IMR-90 (cell line): Measurements from ENCODE around the gene QKI. TPM values are rescaled to one million over a fixed set of nuclear protein-coding genes. Genes with fewer than 3 reads are reported as not detected.

Source experiments
- ATAC-seq: fragments of 200-7000 bp; cut with Tn5 transposase; 2 replicates; pipeline ENCODE4 v1.9.1; 2020; ENCODE audit warnings: low read depth, mild to moderate bottlenecking, moderate library complexity
- BruUV-seq: library from RNA; stranded (reverse); fragments of 400-500 nt; replicated peaks from 2 replicates; lab custom pipeline; 2021; lab: Mats Ljungman, UMichigan
- CTCF ChIA-PET: fragments of 300-600 bp; formaldehyde crosslinking; extraction: SDS; loops from one replicate; lab custom pipeline; 2021; ENCODE audit warnings: antibody characterized with exemption; lab: Yijun Ruan, JAX
- POLR2A ChIA-PET: fragments of 300-600 bp; sonication (Branson Sonifier 250); formaldehyde crosslinking; loops from one replicate; lab custom pipeline; 2022; ENCODE audit warnings: antibody characterized with exemption; ENCODE audit not compliant: unreplicated experiment; lab: Charles Lee
- DNase-seq: peaks from one replicate; pipeline ENCODE4 v3.0.0; 2013
- H2AFZ ChIP-seq: replicated peaks from 2 replicates; pipeline ENCODE3; 2013; ENCODE audit warnings: low read length, mild to moderate bottlenecking; ENCODE audit not compliant: poor library complexity
- H2AK5ac ChIP-seq: 2 replicates; pipeline ENCODE4 v1.6.1; 2013; ENCODE audit warnings: low read depth, low read length, inconsistent platforms
- H2AK9ac ChIP-seq: replicated peaks from 2 replicates; pipeline ENCODE3; 2013; ENCODE audit warnings: mild to moderate bottlenecking, low read depth, low read length, moderate library complexity; ENCODE audit not compliant: poor library complexity
- H2BK120ac ChIP-seq: 2 replicates; pipeline ENCODE4 v1.6.1; 2013; ENCODE audit warnings: low read depth, low read length, inconsistent platforms
- H2BK15ac ChIP-seq: 3 replicates; pipeline ENCODE4 v1.6.1; 2013; ENCODE audit warnings: low read depth, low read length, inconsistent platforms
- H2BK20ac ChIP-seq: 2 replicates; pipeline ENCODE4 v1.6.1; 2013; ENCODE audit warnings: low read depth, mild to moderate bottlenecking, inconsistent platforms, low read length, moderate library complexity
- H2BK5ac ChIP-seq: 2 replicates; pipeline ENCODE4 v1.6.1; 2013; ENCODE audit warnings: mild to moderate bottlenecking, low read depth, low read length, inconsistent platforms; ENCODE audit not compliant: poor library complexity, severe bottlenecking
- H3K14ac ChIP-seq: replicated peaks from 2 replicates; pipeline ENCODE4 v1.6.1; 2013; ENCODE audit warnings: low read depth, low read length, inconsistent platforms
- H3K18ac ChIP-seq: 2 replicates; pipeline ENCODE4 v1.6.1; 2013; ENCODE audit warnings: low read depth, low read length, control low read depth
- H3K23ac ChIP-seq: 2 replicates; pipeline ENCODE4 v1.6.1; 2013; ENCODE audit warnings: low read depth, low read length, inconsistent platforms
- H3K27ac ChIP-seq: 2 replicates; pipeline ENCODE4 v1.5.1; 2013; ENCODE audit warnings: mild to moderate bottlenecking, control low read depth, low read length; ENCODE audit not compliant: insufficient read depth
- H3K27me3 ChIP-seq: 2 replicates; pipeline ENCODE4 v1.6.1; 2013; ENCODE audit warnings: low read length; ENCODE audit not compliant: control insufficient read depth, insufficient read depth
- H3K36me3 ChIP-seq: 2 replicates; pipeline ENCODE4 v1.6.1; 2013; ENCODE audit warnings: low read length, mixed read lengths; ENCODE audit not compliant: control insufficient read depth, insufficient read depth
- H3K4ac ChIP-seq: 2 replicates; pipeline ENCODE4 v1.6.1; 2013; ENCODE audit warnings: low read depth, low read length, inconsistent platforms
- H3K4me1 ChIP-seq: 2 replicates; pipeline ENCODE4 v1.6.1; 2013; ENCODE audit warnings: low read length, mixed read lengths; ENCODE audit not compliant: control insufficient read depth, insufficient read depth
- H3K4me2 ChIP-seq: 2 replicates; pipeline ENCODE4 v1.6.1; 2013; ENCODE audit warnings: low read depth, mild to moderate bottlenecking, control low read depth, low read length, moderate library complexity
- H3K4me3 ChIP-seq: 2 replicates; pipeline ENCODE4 v1.5.1; 2013; ENCODE audit warnings: low read depth, mild to moderate bottlenecking, control low read depth, low read length, moderate library complexity; ENCODE audit not compliant: insufficient read depth
- H3K56ac ChIP-seq: 2 replicates; pipeline ENCODE4 v1.6.1; 2013; ENCODE audit warnings: low read length, inconsistent platforms; ENCODE audit not compliant: insufficient read depth; ENCODE audit errors: extremely low read depth
- H3K79me1 ChIP-seq, 2 experiments: 2 replicates each; pipeline ENCODE4 v1.6.1; 2013; ENCODE audit warnings: low read length in 2 of 2, inconsistent platforms in 1 of 2, low read depth in 1 of 2
- H3K9ac ChIP-seq: 2 replicates; pipeline ENCODE4 v1.6.1; 2013; ENCODE audit warnings: low read depth, low read length, control low read depth
- H3K9me1 ChIP-seq: 2 replicates; pipeline ENCODE4 v1.6.1; 2013; ENCODE audit warnings: low read length, inconsistent platforms; ENCODE audit not compliant: insufficient read depth
- H3K9me3 ChIP-seq: 2 replicates; pipeline ENCODE4 v1.6.1; 2013; ENCODE audit warnings: low read length; ENCODE audit not compliant: control insufficient read depth, insufficient read depth
- H4K20me1 ChIP-seq: 2 replicates; pipeline ENCODE4 v1.6.1; 2013; ENCODE audit warnings: low read length, inconsistent platforms; ENCODE audit not compliant: insufficient read depth
- H4K5ac ChIP-seq: 2 replicates; pipeline ENCODE4 v1.6.1; 2013; ENCODE audit warnings: mild to moderate bottlenecking, low read depth, low read length, control low read depth
- H4K8ac ChIP-seq, 2 experiments: 2 replicates each; pipeline ENCODE4 v1.6.1; 2013; ENCODE audit warnings: low read depth in 2 of 2, low read length in 2 of 2, control low read depth in 1 of 2, inconsistent platforms in 1 of 2
- H4K91ac ChIP-seq: 2 replicates; pipeline ENCODE4 v1.6.1; 2013; ENCODE audit warnings: low read depth, low read length, inconsistent platforms; ENCODE audit not compliant: insufficient read depth
- MAFK ChIP-seq: IDR thresholded peaks from 2 replicates; pipeline ENCODE4 v1.6.1; 2012; ENCODE audit warnings: low read depth, low read length, improper control_type of control experiment
- SMC3 ChIP-seq: fragments of 150-350 bp; IDR thresholded peaks from 2 replicates; pipeline ENCODE4 v1.6.1; 2016; ENCODE audit warnings: low read depth, mild to moderate bottlenecking, antibody characterized with exemption, low read length, moderate library complexity
- WGBS, 2 experiments: methylation state at CpG; one replicate each; pipeline versions ENCODE4 v1.1.5 to v1.1.7; 2013; ENCODE audit warnings: missing lambda C conversion rate in 2 of 2; ENCODE audit not compliant: insufficient read length in 1 of 2; ENCODE audit errors: extremely low coverage in 2 of 2; 5-methylcytosine and 5-hydroxymethylcytosine counted together
- dilution Hi-C: fragments of 300-500 bp; cut with HindIII; formaldehyde crosslinking; loops from one replicate; pipeline ENCODE4 v1.14.3; 2018; ENCODE audit warnings: low sequenced_read_pairs; ENCODE audit not compliant: unreplicated experiment
- in situ Hi-C: fragments of 300-500 bp; cut with MboI; formaldehyde crosslinking; loops from 3 replicates; pipeline ENCODE4 v1.14.3; 2019; ENCODE audit warnings: low sequenced_read_pairs, inconsistent platforms, mixed read lengths
- intact Hi-C: fragments of 100-400 bp; cut with micrococcal nuclease; formaldehyde crosslinking; loops from 2 replicates; pipeline ENCODE4 v1.10.0; 2022
- polyA plus RNA-seq, 3 experiments: library from polyadenylated mRNA; depleted of rRNA; stranded (reverse); fragments of >200 nt; gene quantifications; 2 replicates each; pipeline ENCODE4 v1.2.3, GENCODE V29; 2012; ENCODE audit warnings: low replicate concordance in 1 of 3
- total RNA-seq: library from RNA; depleted of rRNA; stranded (reverse); fragments of >200 nt; gene quantifications from 2 replicates; pipeline ENCODE4 v1.2.3, GENCODE V29; 2012

Gene QKI
- total and polyA plus RNA-seq, 2 of the 4 experiments (the other 2 are of a cell fraction) = 112 to 232 TPM

- H3K56ac ChIP-seq = no peak overlapping the region
- intact Hi-C loops = no loop called here
- no peak overlapping the region for H3K4me3 ChIP-seq
- no TSS peak for BruUV-seq
- no peak overlapping the region for H4K5ac ChIP-seq
- dilution Hi-C loops = no loop called here
- ATAC-seq = no peak
- no peak overlapping the region for H3K4me2 ChIP-seq
- no peak for TF ChIP-seq MAFK
- no peak for TF ChIP-seq SMC3
- H3K79me1 ChIP-seq = peaks cover 23 to 38% of the 10 kb centered on the region in 2 experiments
- H2BK15ac ChIP-seq = no peak overlapping the region
- peaks cover 9% of the 10 kb centered on the region for H3K4me1 ChIP-seq
- H2AK5ac ChIP-seq = no peak overlapping the region
- WGBS, 2 experiments = no CpG with 5 or more reads among the region's 5 CpGs
- CTCF ChIA-PET = no interaction called here
- no peak overlapping the region for H2BK20ac ChIP-seq
- H3K14ac ChIP-seq = no peak overlapping the region
- H2BK120ac ChIP-seq = no peak overlapping the region
- no peaks in the 10 kb centered on the region for H3K27me3 ChIP-seq
- no peak overlapping the region for H3K27ac ChIP-seq
- H3K18ac ChIP-seq = no peak overlapping the region
- no peaks in the 10 kb centered on the region for H3K9me3 ChIP-seq
- no peak overlapping the region for H4K91ac ChIP-seq
- no peak overlapping the region for H2BK5ac ChIP-seq
- no peak overlapping the region for H2AFZ ChIP-seq
- no peak overlapping the region for H2AK9ac ChIP-seq
- H3K4ac ChIP-seq = no peak overlapping the region
- peaks cover 45% of the 10 kb centered on the region for H4K20me1 ChIP-seq
- POLR2A ChIA-PET = no interaction called here
- H3K9me1 ChIP-seq = peaks cover 7% of the 10 kb centered on the region
- no peak for DNase-seq
- in situ Hi-C loops = no loop called here
- H3K23ac ChIP-seq = no peak overlapping the region
- no peak overlapping the region; a peak in 1 of 4 replicates for H4K8ac ChIP-seq
- no peaks in the 10 kb centered on the region; the same call in 1 of the 2 replicates for H3K36me3 ChIP-seq
- H3K9ac ChIP-seq = no peak overlapping the region
Observed at GRCh38 chr6:163463180-163463579, 48.7 kb downstream of the QKI start.
